Pulmonary artery endothelial cell (primary cell): ENCODE data around the gene ZNF436. TPM values are rescaled to one million over a fixed set of nuclear protein-coding genes. Genes with fewer than 3 reads are reported as not detected.
A peak's percentile ranks its signal among the peaks of the same experiment; 100 is the strongest.

Experiments
- DNase-seq: peaks from one replicate; pipeline ENCODE4 v3.0.0-alpha.2; 2011; ENCODE audit warnings: low read depth, low spot score
- total RNA-seq: library from RNA; depleted of rRNA; stranded (reverse); fragments of >200 nt; gene quantifications from 2 replicates; pipeline ENCODE4 v1.2.3, GENCODE V29; 2014

Gene ZNF436
- 15.2 and 21.1 TPM in 2 replicates for total RNA-seq

DNA sequence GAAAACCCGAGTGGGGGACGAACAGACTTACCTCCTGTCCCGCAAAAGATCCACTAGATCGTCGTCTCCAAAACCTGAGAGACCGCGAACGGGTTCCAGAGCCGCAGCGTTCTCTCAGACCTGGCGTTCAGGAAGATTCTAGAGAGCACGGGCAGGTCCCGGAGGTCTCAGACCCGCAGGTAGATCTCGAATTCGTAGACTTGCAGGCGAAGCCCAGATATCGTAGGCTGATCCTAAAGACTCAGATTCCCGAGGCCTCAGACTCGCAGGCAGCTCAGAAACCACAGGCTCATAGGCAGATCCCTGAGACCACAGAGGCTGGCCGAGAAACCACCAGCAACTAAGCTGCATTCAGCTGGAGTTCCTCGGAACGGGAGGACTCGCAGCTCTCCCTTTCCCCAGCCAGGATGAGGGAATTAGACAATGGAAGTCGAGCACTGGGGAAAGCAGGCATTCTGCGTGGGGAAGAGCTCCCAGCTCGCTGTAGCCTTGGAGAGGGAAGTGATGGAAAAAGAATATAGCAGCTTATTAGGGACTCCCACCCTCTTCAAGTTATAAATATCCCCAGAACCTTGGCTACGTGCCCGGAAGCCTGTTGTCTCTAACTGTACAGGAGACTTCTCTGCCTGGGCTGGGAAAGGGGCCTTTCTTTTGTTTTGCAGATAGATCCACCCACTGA, at the start of gene ZNF436:
Gene ZNF436 (minus strand): TSS at position 502 of the 679 bp plus-strand sequence. CDS start 1,831 bp downstream, outside the sequence.
- peak; percentile 67 for DNase-seq

DNA sequence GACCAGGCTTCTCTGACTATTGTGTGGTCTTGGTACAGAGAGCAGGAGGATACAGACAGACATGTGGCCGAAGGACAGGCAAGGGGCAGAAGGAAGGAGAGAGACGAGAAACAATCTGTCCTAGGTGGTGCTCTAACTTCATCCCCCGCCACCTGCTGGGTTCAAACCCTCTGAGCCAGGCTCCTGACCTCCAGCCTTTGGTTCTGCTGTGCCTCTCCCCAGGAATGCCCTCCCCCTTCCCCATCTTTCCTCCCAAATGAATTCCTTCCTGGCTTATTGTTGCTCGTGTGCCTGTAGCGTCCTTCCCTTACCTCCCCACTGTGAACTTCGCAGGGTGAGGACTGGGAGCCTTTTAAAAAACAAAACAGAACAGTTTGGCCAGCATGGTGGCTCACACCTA, 49.5 kb upstream of the ZNF436 start:
- no peak for DNase-seq

DNA sequence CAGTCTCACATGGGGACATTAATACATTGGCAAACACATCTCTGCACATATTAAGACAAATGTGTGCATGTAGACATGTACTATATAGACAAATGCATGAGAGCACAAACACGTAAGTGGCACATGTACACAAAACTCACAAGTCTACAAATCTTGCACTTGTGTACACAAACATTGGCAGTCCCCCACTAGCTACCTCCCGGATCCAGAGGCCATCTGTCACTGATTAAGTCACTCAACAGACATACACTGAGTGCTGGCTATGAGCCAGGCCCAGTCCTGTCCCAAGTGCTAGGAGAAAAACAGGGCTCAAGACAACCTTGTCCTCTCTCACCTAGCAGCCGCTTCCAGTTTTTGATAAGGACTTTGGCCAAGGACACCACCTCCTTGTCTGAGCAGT, 47.9 kb upstream of the ZNF436 start:
- DNase-seq: no peak

DNA sequence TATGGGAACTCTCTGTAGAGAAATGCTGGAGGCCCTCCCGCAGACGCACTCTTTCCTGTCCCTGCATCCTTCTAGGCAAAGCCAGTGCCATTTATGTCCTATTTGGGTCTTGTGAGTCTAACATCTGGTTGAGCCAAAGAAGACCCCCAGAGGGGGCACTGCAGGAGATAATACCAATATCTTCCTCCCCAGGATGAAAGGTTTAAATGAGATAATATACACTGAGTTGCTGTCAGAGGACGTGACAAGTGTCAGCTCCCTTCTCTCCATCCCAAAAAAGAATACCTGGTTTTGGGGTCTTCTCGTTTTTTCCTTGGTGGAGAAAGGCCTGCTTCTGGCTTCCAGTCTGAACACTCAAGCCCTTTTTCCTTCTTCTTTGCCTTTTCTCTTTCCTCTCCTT, 47.3 kb upstream of the ZNF436 start:
- DNase-seq: no peak

DNA sequence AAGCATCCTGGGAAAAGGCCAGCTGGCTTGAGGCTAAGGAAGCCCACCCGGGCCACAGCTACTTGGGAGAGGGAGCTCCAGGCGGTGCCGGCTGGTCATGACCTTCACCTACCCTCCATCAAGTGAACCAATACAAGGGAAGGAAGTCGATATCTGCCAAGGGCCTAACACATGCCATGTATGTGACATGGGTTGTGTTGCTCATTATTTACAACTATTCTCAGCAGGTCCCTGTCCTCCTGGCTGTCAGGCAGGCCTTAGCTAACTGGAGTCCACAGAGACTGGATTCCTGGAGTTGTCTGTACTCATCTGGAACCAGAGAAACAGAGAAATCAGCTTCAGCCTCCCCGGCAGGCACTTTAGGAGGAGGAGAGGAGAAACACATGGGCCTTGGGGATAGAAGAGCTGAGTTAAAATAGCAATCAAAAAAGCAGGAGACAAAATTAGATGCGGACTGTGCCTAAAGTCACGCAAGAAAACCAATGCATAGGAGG, 39.2 kb upstream of the ZNF436 start:
- DNase-seq: no peak

DNA sequence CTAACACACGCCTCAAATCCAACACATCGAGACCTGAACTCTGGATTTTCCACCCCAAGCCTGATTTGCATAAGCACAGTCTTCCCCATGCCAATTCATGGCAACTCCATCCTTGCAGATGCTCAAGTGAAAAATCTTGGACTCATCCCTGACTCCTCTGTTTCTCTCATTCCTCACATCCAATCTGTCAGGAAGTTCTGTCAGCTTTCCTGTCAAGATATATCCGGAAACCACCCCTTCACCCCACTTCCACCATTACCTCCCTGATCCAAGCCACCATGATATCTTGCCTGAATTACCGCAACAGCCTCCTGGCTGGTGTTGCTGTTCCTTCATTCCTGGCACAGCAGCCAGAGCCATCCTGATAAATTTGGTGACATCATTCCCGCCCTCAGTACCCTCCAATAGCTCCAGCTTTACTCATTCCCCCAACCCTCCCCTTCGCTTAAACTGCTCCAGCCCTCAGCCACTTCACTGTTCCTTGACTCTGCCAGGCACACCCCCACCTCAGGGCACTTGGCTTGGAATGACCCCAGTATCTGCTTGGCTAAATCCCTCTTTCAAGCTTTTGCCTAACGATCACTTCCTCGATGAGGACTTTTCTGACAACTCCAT, 37.5 kb upstream of the ZNF436 start:
- no peak for DNase-seq

DNA sequence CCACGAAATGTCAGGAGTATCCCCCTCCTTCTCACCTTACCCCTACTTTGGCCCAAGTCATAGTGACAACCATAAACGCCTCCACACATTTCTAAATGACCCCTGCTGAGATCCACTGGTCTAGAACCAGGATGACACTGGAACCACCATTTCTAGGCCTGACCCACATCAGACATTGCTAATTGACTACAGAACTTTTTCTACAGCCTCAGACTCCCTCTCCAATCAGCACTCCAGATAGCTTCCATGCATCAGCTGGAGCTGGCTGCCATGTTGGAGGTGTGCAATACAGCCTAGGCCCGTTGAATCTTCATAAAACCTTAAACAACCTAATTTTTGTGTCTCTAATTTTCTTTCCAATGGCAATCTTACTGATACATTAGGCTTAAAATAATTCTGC, 36.3 kb upstream of the ZNF436 start:
- no peak for DNase-seq

DNA sequence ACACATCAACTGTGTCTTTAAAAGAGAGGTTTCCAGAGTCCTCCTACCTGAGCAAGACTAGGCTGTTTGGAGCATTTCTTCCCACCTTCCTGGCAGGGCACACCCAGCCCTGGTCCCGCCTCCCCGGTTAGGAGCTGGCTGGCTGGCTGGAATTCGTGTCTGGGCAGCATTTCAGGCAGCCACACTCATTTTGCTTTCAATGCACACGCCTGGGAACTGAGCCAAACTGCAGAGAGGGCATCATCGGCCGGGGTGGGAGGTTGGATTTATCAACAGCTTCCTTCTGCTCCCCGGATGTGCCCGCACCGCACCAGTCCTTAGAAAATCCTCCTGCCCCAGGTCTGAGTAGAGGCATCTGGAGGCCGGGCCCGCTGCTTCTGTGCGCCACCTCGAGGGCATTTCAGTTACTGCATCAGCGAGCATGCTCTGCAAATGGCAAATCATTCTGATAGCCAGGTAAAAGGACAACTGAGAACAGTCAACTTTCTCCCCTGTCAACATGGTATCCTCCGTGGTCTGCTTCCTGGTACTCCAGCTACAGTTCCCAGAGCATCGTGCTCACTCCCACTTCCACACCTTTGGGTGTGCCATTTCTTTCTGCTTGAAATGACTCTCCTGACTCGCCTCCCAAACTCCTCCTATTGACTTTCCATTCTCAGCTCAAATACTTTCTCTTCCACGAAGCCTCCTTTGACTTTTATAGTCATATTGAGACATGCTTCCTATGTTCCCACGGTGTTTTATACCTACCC, 34.3 kb upstream of the ZNF436 start:
- no peak for DNase-seq

DNA sequence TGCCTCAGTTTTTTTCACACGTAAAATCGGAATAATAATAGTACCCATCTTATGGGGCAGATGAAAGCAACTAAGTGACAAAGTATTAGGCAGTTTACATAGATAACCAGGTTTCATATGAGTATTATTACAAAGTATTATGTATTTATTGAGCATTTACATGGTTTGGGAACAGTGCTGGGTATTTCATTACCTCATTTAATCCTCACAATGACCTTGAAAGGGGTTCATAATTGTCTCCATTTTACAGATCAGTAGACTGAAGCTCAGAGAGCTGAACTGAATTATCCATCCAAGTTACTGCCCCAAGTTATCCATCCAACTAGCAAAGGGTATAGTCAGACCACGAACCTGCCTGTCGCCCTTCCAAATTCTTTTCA, 33.7 kb upstream of the ZNF436 start:
- DNase-seq: no peak

DNA sequence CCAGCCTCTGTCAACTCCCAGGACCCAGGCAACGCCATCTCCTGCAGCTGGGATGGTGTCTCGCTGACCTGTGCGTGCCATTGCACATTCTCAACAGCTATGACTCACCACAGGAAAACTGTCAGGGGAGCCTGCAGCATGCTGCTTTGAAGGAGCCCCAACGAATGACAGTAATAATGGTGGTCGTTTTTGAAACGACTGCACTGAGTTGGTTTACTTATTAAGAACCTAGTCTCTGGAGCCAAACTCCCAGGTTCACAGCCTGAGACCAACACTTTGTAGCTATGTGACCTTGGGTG, 33.4 kb upstream of the ZNF436 start:
- DNase-seq: peak; percentile 54

DNA sequence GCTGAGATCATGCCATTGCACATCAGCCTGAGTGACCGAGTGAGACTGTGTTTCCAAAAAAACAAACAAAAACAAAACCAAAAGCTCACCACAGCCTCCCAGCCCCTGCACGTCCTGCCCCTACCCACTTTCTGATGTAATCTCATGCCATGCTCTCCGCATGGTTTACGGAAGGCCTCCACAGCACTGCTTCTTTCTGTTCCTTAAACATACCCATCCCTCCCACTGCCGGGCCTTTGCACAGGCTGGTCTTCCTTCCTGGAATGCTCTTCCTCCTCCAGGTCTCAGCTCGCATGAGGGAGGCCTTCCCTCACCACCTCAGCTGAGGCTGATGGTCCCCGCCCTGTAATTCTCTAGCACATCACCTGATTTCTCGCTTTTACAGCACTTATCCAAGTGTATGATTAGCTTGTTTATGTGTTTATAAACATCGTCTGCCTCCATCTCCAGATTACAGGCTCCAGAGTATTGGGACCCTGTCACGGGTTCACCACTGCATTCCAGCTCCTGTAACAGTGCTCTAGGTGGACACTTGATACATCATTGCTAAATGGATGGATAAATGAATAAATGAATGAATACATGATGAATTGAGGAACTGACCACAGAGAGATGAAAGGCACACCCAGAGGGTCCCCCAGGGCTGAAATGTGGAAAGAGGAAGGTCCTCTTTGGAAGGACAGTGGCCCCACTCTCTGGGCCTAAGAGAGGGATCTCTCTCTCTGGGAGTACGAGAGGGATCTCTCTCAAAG, 32.8 kb upstream of the ZNF436 start:
- no peak for DNase-seq

DNA sequence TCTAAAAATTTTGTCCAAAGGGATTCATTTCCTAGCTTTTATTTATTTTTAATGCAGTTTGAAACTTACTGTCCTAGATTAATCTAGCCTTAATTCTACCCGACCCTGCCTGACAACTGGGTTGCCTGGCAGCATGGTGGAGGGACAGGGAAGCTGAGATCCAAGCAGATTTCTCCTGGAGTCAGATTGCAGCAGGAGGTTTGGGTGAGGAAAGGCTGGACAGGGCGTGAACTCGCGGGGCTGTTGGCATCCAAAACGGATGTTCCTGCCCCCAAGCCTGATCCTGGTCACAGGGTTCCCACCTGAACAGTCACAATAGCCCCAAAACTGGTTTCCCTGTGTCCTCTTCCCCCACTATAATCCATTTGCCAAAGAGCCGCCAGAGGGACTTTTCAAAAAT, 31.7 kb upstream of the ZNF436 start:
- no peak for DNase-seq

DNA sequence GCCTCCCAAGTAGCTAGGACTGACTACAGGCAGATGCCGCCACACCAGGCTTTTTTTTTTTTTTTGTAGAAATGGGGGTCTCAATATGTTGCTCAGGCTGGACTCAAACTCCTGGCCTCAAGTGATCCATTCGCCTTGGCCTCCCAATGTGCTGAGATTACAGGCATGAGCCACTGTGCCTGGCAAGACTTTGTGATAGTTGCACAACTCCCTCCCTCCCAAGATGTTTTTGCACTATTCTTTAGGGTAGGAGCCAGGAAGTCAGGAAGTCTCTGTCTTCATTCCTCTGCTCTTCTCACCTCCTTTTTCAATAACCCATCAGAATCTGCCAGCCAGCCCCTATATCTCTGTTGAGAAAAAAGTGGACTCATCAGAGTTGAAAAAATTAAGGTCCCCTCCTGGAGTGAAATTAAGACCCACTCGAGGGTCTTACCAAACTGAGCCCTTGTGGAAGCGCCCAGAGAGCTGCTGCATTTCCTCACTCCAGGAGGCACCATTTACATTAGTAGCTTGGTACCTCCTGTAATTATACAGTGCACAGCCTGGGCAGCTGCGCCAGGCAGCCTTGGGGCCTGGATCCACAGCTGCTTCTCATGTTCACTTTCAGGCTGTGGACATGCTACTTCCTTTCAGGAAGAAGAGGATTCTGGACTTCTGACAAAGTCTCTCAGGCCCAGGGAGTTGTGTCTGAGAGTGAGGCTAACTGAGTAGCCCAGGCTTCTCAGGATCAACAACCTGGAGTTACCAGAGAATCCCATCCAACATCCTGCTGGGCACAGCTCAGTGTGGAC, 30.9 kb upstream of the ZNF436 start:
- DNase-seq: no peak

DNA sequence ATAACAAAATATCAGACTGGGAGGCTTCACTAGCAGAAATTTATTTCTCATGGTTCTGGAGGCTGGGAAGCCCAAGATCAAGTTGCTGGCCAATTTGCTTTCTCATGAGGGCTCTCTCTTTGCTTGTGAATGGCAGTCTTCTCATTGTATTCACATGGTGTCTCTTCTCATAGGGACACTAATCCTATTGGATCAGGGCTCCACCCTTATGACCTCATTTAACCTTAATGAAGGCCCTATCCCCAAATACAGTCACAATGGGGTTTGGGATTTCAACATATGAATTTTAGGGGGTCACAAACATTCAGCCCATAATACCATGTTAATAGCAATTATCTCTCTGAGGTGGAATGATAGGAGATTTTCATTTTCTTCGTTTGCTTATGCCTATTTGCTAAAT, 29.6 kb upstream of the ZNF436 start:
- DNase-seq: no peak

DNA sequence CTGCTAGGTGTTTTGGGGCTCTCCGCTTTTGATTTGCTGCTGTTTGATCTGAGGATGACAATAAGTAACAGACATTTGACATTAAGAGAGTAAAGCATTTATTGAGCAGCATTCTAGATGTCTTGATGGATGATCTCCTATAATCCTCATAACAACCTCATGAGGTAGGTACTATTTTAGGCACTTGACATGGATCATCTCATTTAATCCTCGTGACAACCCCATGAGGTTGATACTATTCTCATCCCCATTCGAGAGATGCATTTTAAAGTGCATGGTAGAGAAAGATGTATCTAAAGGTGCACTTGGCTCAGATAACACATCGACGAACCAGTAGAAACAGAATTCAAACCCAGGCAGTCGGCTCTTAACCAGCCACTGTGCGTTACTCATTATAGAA, 28.3 kb upstream of the ZNF436 start:
- no peak for DNase-seq

DNA sequence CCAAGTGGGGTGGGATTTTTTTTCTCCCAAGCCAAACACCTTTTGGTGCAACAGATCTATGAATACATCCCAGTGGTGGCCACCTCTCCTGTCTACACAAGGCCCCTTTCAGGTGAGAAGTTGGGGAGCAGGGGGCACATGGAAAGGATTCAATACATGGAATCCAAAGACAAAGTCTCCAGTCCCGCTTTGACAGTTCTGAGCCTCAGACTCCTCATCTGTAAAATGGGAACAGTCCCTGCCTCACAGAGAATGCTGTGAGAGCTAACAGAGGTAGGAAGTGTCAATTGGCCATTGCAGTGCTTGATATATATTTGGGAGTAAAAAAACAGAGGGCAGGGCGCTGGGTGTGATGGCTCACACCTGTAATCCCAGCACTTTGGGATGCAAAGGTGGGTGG, 26.7 kb upstream of the ZNF436 start:
- DNase-seq: no peak

DNA sequence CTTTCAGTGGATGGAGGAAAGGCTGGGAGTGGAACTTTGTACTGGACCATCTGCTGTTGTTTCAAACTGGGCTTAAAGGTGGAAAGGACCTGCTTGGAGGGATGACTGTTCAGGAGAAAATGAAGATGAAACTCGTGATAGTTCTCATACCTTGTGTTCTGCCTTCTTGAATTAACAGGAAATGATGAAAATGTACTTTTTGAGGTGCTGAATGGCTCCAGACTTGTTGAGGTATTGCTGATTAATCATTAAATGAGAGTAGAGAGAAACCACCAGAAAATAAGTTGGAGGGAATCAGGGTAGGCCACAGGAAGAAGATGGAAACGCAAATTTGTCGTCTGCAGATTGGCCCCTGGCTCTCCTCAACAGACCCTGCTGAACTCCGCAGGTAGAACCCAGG, 26.2 kb upstream of the ZNF436 start:
- no peak for DNase-seq

DNA sequence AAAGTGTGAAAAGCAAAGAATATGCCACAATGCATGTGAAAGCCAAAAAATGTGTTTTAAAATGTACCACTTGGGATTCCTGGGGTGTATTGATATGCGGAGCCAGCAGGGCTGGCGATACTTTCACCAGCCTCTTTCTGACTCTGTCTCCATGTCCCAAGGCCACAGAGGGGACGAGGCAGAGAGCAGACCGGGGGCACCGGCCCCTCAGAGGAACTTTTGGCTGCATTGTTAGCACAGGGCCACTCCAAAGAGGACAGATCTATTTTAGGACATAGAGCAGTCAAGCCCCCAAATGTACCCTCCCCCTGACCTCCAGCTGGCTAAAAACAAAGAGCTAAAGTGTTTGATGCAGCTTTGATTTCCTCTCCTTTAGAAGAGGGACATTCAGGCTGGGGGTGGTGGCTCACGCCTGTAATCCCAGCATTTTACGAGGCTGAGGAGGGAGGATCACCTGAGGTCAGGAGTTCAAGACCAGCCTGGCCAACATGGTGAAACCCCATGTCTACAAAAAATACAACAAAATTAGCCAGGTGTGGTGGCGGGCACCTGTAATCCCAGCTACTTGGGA, 25.6 kb upstream of the ZNF436 start:
- DNase-seq: no peak

DNA sequence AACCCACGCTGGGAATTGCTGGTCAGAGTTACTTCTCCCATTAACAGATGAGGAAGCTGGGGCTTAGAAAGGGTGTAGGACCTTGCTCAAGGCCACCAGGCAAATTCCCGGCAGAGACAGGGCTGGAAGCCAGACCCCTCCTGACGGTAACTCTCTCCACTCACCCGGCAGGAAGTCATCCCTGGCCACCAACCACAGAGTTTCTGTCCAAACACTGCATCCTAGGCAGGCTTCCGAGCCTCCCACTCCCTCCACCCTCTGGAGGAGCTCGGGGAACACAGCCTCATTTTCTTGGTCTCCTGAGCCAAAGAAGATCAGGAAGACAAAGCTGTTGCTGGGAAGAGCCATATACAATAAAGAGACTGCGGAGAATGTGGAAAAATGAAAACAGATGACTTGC, 25.0 kb upstream of the ZNF436 start:
- no peak for DNase-seq

DNA sequence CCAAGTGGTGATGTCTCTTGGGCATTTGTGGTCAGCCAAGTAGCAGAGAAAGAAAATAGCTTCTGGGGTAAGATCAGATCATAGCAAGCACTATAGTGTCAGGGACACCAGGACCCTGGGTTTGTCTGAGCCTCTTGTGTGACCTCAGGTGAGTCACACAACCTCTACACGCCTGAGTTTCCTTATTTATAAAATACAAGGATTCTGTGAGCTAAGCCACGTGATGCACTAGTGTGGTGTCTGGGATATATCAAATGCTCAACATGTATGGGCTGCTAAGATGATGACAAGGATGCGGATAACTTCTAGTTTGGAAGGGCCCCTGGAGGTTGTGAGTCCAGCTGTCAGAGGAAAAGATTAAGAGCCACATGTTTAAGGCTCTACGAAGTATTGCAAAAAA, 24.5 kb upstream of the ZNF436 start:
- no peak for DNase-seq

DNA sequence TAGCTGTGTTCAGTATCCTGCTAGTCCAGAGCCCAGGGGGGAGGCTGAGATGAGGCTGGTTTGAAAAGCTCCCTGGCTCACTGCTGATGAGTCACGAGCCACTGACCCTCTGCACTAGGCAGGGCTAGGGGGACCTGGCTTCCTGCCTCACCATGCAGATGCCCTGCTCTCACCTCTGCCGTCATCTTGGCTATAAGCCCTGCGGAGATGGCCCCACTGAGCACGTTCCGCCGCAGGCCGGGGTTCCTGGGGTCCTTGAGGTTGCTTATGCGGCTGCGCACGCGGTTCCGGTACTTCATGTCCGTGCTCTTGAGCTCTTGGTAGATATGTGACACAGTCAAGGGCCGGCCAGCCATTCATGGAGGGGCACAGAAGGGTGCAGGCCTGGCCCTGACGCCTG, 24.1 kb upstream of the ZNF436 start:
- DNase-seq: no peak
